Measurements from ENCODE around the gene MTRR.

Gene MTRR

GRCh38 chr5:7828269-7828668 lies 40.7 kb upstream of the MTRR start:
- no peak for TF ChIP-seq CTCF (IDR thresholded peaks at IDR 0.05; ENCODE audit: low read depth, low read length)
- H3K4me3 ChIP-seq (ENCODE audit: low read depth, low read length): no peak overlapping the region
- DNase-seq: no peak
- no peaks in the 10 kb centered on the region for H3K4me1 ChIP-seq
- no peaks in the 10 kb centered on the region for H3K9me3 ChIP-seq
- H3K36me3 ChIP-seq: no peaks in the 10 kb centered on the region
- peaks cover 6% of the 10 kb centered on the region; the same call in 1 of the 2 replicates for H3K27me3 ChIP-seq

- H3K4me1 ChIP-seq: no peaks in the 10 kb centered on the region
- no peak for DNase-seq
- no peaks in the 10 kb centered on the region for H3K9me3 ChIP-seq
- H3K4me3 ChIP-seq (ENCODE audit: low read depth, low read length): no peak overlapping the region
- H3K27me3 ChIP-seq: peaks cover 6% of the 10 kb centered on the region; the same call in 1 of the 2 replicates
- no peak for TF ChIP-seq CTCF (IDR thresholded peaks at IDR 0.05; ENCODE audit: low read depth, low read length)
- no peaks in the 10 kb centered on the region for H3K36me3 ChIP-seq
Observed at GRCh38 chr5:7834982-7835381, 34.0 kb upstream of the MTRR start.

- no peak for DNase-seq
- H3K4me3 ChIP-seq (ENCODE audit: low read depth, low read length): no peak overlapping the region
- no peaks in the 10 kb centered on the region for H3K36me3 ChIP-seq
- H3K9me3 ChIP-seq: no peaks in the 10 kb centered on the region
- no peaks in the 10 kb centered on the region for H3K4me1 ChIP-seq
- TF ChIP-seq CTCF (IDR thresholded peaks at IDR 0.05; ENCODE audit: low read depth, low read length): no peak
- no peaks in the 10 kb centered on the region for H3K27me3 ChIP-seq
Observed at GRCh38 chr5:7837403-7837802, 31.5 kb upstream of the MTRR start.

DNA sequence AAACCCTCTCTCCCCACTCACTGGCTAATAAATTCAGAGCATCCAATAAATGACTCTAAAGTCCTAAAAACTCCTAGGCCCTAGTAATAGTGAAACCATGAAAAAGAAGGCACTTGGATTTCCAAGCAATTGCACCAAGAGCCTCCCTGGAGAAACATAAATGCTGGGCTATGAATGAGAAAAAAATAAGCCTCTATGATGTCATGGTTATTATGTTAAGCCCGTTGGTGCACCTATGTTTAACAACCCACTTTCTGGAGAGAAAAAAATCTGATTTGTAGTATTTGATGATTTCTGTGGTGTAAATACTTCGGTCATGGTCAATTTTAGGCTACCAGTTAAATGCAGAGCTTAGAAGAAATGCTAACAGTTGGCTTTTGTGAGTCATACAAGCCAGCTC lies 26.4 kb upstream of the MTRR start:
- DNase-seq: no peak
- H3K27me3 ChIP-seq: peaks cover 8% of the 10 kb centered on the region

DNA sequence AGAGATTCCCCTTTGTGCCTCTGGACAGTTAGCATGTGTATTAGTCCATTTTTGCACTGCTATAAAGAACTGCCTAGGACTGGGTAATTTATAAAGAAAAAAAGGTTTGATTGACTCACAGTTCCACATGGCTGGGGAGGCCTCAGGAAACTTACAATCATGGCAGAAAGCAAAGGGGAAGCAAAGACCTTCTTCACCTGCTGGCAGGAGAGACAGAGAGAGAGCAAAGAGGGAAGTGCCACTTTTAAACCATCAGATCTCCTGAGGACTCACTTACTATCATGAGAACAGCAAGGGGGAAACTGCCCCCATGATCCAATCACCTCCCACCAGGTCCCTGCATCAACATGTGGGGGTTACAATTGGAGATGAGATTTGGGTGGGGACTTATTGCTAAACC lies 24.0 kb upstream of the MTRR start:
- no peak for TF ChIP-seq CTCF (IDR thresholded peaks at IDR 0.05; ENCODE audit: low read depth, low read length)
- Histone ChIP-seq H3K27me3 (peaks cover 12% of the 10 kb centered on the region), H3K4me3 (ENCODE audit: low read depth, low read length) (no peak overlapping the region), H3K36me3 (no peaks in the 10 kb centered on the region), H3K9me3 (no peaks in the 10 kb centered on the region), H3K4me1 (no peaks in the 10 kb centered on the region)
- DNase-seq: no peak

More for the DNA sequence above, 26.4 kb upstream of the MTRR start:
- H3K4me3 ChIP-seq (ENCODE audit: low read depth, low read length): no peak overlapping the region
- H3K4me1 ChIP-seq: no peaks in the 10 kb centered on the region
- H3K36me3 ChIP-seq: no peaks in the 10 kb centered on the region
- no peaks in the 10 kb centered on the region for H3K9me3 ChIP-seq
- no peak for TF ChIP-seq CTCF (IDR thresholded peaks at IDR 0.05; ENCODE audit: low read depth, low read length)

- Histone ChIP-seq H3K36me3 (no peaks in the 10 kb centered on the region), H3K4me1 (no peaks in the 10 kb centered on the region), H3K27me3 (peaks cover 12% of the 10 kb centered on the region), H3K4me3 (ENCODE audit: low read depth, low read length) (no peak overlapping the region), H3K9me3 (no peaks in the 10 kb centered on the region)
- DNase-seq: no peak
- TF ChIP-seq CTCF (IDR thresholded peaks at IDR 0.05; ENCODE audit: low read depth, low read length): no peak
Observed at GRCh38 chr5:7845557-7845956, 23.4 kb upstream of the MTRR start.
